SU-DHL-6 (cell line): ENCODE data around the gene KIF2C.

Experiments
- EZH2phosphoT487 ChIP-seq: fragments of 200-600 bp; sonication (generic), shearing (Covaris generic); conservative IDR thresholded peaks from 2 replicates; pipeline ENCODE4 v1.6.1; 2018; ENCODE audit warnings: mild to moderate bottlenecking, antibody characterized with exemption, low read length, moderate library complexity, mixed read lengths
- TF ChIP-seq, protein P1 (sequence below): fragments of 200-600 bp; sonication (generic); IDR thresholded peaks from one replicate; pipeline ENCODE4 v1.5.1; 2017; ENCODE audit warnings: antibody characterized with exemption, mild to moderate bottlenecking, low read length, moderate library complexity; ENCODE audit not compliant: insufficient read depth, poor library complexity, severe bottlenecking

- TF ChIP-seq, protein P1, sequence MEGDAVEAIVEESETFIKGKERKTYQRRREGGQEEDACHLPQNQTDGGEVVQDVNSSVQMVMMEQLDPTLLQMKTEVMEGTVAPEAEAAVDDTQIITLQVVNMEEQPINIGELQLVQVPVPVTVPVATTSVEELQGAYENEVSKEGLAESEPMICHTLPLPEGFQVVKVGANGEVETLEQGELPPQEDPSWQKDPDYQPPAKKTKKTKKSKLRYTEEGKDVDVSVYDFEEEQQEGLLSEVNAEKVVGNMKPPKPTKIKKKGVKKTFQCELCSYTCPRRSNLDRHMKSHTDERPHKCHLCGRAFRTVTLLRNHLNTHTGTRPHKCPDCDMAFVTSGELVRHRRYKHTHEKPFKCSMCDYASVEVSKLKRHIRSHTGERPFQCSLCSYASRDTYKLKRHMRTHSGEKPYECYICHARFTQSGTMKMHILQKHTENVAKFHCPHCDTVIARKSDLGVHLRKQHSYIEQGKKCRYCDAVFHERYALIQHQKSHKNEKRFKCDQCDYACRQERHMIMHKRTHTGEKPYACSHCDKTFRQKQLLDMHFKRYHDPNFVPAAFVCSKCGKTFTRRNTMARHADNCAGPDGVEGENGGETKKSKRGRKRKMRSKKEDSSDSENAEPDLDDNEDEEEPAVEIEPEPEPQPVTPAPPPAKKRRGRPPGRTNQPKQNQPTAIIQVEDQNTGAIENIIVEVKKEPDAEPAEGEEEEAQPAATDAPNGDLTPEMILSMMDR, result no peak
- TF ChIP-seq EZH2phosphoT487, result no peak
Observed at GRCh38 chr1:44790968-44791801, 51.5 kb downstream of the KIF2C start.
